ENCODE measurements around the gene PPP1R16B.

Gene PPP1R16B

DNA sequence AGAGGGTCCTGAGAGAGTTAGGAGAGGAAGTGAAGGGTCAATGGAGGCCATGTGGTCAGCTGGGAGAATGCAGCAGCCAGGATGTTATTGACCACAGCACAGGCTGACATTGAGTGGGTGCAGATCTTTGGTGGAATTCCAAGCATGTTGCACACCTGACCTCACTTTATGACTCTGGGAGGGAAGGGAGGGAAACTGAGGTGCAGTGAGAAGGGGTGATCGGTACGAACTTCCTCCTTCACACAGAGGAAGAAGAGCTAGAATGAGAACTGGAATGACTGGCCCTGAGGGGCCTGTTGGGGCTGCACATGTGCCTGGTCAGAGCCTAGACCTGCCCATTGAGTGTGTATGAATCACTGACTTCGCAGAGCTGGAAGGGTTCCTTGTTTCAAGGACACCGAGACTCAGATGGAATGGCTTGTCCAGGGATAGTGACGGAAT is 130.5 kb downstream of the PPP1R16B start:
- peak overlapping the region; percentile 31 for H3K27ac ChIP-seq (ENCODE audit: low read length)
- H3K9ac ChIP-seq (ENCODE audit: low read length in 2 of 2): no peak overlapping the region

DNA sequence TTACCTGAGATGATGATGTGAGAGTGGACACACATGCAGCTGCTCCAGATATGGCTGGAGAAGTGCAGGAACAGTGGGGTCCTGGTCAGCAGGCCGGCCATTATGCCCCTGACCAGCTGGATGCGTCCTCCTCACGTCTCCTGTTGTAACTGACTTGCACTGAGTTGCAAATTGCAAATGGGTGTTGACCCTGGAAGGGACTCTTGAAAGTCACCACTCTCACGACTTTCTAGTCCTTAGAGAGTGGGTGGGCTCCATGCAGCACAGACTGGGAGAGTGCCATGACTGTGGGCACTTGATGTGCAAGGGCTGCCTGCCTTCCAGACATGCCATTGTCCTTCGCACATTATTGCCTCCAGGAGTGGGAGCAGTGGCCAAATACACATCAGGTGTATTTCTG is 131.5 kb downstream of the PPP1R16B start:
- Histone ChIP-seq H3K9me3 (ENCODE audit: control insufficient read depth in 2 of 2, low read length in 2 of 2) (no peaks in the 10 kb centered on the region), H3K27ac (ENCODE audit: low read length) (peak overlapping the region; percentile 31), H3K36me3 (ENCODE audit: control insufficient read depth in 2 of 2, insufficient read depth in 2 of 2, low read length in 2 of 2) (peaks cover 10 to 44% of the 10 kb centered on the region in 2 donors), H3K27me3 (ENCODE audit: control insufficient read depth in 1 of 2, insufficient read depth in 2 of 2, low read length in 2 of 2) (no peaks in the 10 kb centered on the region), H3K4me3 (ENCODE audit: low read length in 2 of 2) (peak overlapping the region in 1 of 2 donors; percentile 3), H3K4me1 (ENCODE audit: control insufficient read depth, insufficient read depth, low read length) (peaks cover 44% of the 10 kb centered on the region), H3K9ac (ENCODE audit: low read length in 2 of 2) (no peak overlapping the region)

More for the DNA sequence above, 130.5 kb downstream of the PPP1R16B start:
- Histone ChIP-seq H3K36me3 (ENCODE audit: control insufficient read depth in 2 of 2, insufficient read depth in 2 of 2, low read length in 2 of 2) (peaks cover 7 to 38% of the 10 kb centered on the region in 2 donors), H3K9me3 (ENCODE audit: control insufficient read depth in 2 of 2, low read length in 2 of 2) (no peaks in the 10 kb centered on the region), H3K27me3 (ENCODE audit: control insufficient read depth in 1 of 2, insufficient read depth in 2 of 2, low read length in 2 of 2) (no peaks in the 10 kb centered on the region), H3K4me1 (ENCODE audit: control insufficient read depth, insufficient read depth, low read length) (peaks cover 53% of the 10 kb centered on the region), H3K4me3 (ENCODE audit: low read length in 2 of 2) (no peak overlapping the region)

DNA sequence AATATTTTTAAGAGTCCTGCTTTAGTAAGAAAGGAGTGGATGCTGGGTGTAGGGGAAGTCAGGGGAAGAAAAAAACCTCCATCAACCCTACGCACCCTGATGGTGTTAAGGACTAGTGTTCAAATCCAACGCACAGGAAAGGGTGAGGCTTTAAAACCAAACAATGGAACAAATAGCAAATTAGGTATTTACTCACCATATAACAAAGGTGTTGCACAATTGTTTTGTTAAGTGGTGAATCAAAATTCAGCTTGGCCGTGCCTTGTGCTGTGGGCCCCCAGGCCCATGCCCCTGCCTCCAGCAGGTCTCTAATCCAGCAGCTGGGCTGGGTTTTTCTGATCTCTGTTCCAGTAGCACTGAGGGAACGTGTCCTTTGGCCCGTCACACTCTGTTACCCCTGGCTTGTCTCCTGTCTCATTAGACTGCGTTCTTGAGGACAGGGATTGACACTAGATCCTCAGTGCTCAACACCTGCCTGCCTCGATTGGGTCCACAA is 132.5 kb downstream of the PPP1R16B start:
- Histone ChIP-seq H3K4me1 (ENCODE audit: control insufficient read depth, insufficient read depth, low read length) (peaks cover 34% of the 10 kb centered on the region), H3K27ac (ENCODE audit: low read length) (peak overlapping the region; percentile 24), H3K27me3 (ENCODE audit: control insufficient read depth in 1 of 2, insufficient read depth in 2 of 2, low read length in 2 of 2) (no peaks in the 10 kb centered on the region)

DNA sequence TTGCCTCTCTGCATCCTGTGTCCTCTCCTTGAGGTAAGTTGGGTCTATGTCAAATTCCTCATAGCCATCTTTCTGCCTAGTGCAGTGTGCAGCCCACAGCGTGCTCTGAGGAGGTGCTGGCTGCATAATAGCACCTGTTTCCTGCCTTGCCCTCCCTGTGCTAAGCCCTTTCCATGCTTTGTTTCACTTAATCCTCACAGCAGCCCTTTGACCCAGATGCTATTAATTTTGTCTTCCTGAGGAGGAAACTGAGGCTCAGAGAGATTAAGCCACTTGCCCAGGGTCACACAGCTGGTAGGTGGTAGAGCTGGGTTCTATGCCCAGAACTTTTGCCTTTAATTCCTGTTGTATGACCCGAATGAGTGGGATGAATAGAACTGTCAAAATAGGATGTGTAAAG is 134.2 kb downstream of the PPP1R16B start:
- H3K4me1 ChIP-seq (ENCODE audit: control insufficient read depth, insufficient read depth, low read length): peaks cover 28% of the 10 kb centered on the region
- H3K9ac ChIP-seq (ENCODE audit: low read length in 2 of 2): no peak overlapping the region
- H3K27ac ChIP-seq (ENCODE audit: low read length): peak overlapping the region; percentile 18
- no peaks in the 10 kb centered on the region for H3K9me3 ChIP-seq (ENCODE audit: control insufficient read depth in 2 of 2, low read length in 2 of 2)
- no peaks in the 10 kb centered on the region for H3K27me3 ChIP-seq (ENCODE audit: control insufficient read depth in 1 of 2, insufficient read depth in 2 of 2, low read length in 2 of 2)
- peaks cover 20 to 61% of the 10 kb centered on the region in 2 donors for H3K36me3 ChIP-seq (ENCODE audit: control insufficient read depth in 2 of 2, insufficient read depth in 2 of 2, low read length in 2 of 2)
- no peak overlapping the region for H3K4me3 ChIP-seq (ENCODE audit: low read length in 2 of 2)

More for the DNA sequence above, 132.5 kb downstream of the PPP1R16B start:
- H3K36me3 ChIP-seq (ENCODE audit: control insufficient read depth in 2 of 2, insufficient read depth in 2 of 2, low read length in 2 of 2): peaks cover 14 to 52% of the 10 kb centered on the region in 2 donors
- H3K9ac ChIP-seq (ENCODE audit: low read length in 2 of 2): no peak overlapping the region
- no peak overlapping the region for H3K4me3 ChIP-seq (ENCODE audit: low read length in 2 of 2)
- no peaks in the 10 kb centered on the region for H3K9me3 ChIP-seq (ENCODE audit: control insufficient read depth in 2 of 2, low read length in 2 of 2)

DNA sequence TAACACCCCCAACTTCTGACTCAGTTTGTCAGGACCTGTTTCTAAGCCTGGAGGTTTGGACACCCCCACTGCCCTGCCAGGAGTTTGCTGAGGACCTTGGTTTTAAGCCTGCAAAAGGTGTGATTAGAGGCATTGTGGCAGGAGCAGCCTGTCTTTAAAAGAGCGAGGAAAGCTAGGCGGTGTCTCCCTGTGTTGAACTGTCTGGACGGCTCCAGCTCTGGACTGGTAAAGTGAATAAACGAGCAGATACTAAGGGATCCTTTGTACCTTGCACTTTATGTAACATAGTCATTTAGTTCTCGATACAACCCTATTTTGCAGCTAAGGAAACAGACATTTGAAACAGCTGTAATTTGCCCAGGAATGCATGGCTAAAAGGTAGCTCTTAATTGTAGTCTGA is 135.1 kb downstream of the PPP1R16B start:
- Histone ChIP-seq H3K4me3 (ENCODE audit: low read length in 2 of 2) (no peak overlapping the region), H3K9me3 (ENCODE audit: control insufficient read depth in 2 of 2, low read length in 2 of 2) (no peaks in the 10 kb centered on the region), H3K27ac (ENCODE audit: low read length) (peak overlapping the region; percentile 3)

DNA sequence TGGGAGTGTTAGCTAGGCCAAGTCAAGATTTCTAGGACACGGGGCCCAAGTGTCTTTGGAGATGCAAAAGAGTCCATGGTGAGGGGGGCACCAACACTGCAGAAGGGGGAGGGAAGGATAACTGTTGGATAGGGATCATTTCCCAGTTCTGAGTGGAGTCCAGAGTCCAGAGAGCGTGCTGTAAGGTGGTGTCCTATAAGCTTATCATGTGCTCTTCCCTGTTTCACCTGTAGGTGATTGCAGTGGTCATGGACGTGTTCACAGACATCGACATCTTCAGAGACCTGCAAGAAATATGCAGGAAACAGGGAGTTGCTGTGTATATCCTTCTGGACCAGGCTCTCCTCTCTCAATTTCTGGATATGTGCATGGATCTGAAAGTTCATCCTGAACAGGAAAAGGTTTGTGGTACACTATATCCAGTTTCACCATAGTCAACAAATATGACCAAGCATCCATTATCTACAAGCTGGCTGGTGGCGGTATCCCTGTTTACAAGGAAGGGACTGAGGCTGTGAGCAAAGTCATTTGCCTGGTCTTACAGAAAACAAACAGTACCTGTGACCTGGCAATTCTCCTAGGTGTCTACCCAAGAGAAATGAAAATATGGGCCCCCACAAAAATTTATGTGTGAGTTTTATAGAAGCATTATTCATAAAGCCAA is 136.4 kb downstream of the PPP1R16B start:
- no peaks in the 10 kb centered on the region for H3K9me3 ChIP-seq (ENCODE audit: control insufficient read depth in 2 of 2, low read length in 2 of 2)
- H3K36me3 ChIP-seq (ENCODE audit: control insufficient read depth in 2 of 2, insufficient read depth in 2 of 2, low read length in 2 of 2): peaks cover 22 to 62% of the 10 kb centered on the region in 2 donors
- H3K9ac ChIP-seq (ENCODE audit: low read length in 2 of 2): no peak overlapping the region
- peak overlapping the region; percentile 11 for H3K27ac ChIP-seq (ENCODE audit: low read length)
- no peak overlapping the region for H3K4me3 ChIP-seq (ENCODE audit: low read length in 2 of 2)
- H3K27me3 ChIP-seq (ENCODE audit: control insufficient read depth in 1 of 2, insufficient read depth in 2 of 2, low read length in 2 of 2): no peaks in the 10 kb centered on the region
- peaks cover 20% of the 10 kb centered on the region for H3K4me1 ChIP-seq (ENCODE audit: control insufficient read depth, insufficient read depth, low read length)

More for the DNA sequence above, 135.1 kb downstream of the PPP1R16B start:
- peaks cover 28% of the 10 kb centered on the region for H3K4me1 ChIP-seq (ENCODE audit: control insufficient read depth, insufficient read depth, low read length)
- peak overlapping the region in 1 of 2 donors; percentile 36 for H3K9ac ChIP-seq (ENCODE audit: low read length in 2 of 2)
- H3K27me3 ChIP-seq (ENCODE audit: control insufficient read depth in 1 of 2, insufficient read depth in 2 of 2, low read length in 2 of 2): no peaks in the 10 kb centered on the region
- H3K36me3 ChIP-seq (ENCODE audit: control insufficient read depth in 2 of 2, insufficient read depth in 2 of 2, low read length in 2 of 2): peaks cover 20 to 65% of the 10 kb centered on the region in 2 donors

DNA sequence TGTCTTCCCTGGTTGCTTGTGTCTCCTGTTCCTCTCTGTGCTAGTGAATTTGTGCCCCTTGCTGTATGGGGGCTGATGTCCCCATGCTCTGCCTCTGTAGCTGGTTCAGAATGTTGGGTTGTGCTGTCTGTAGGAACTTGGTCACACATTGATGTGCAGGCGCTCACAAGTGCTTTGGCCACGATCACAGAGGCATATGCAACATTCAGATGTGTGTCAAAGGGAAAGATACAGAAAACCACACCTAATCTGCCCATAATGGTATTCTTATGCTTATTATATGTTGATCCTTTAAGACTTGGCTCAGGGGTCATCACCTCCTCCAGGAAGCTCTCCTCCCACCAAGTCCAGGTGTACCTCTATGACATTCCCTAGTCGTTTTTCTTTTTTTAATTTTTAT is 139.5 kb downstream of the PPP1R16B start:
- Histone ChIP-seq H3K36me3 (ENCODE audit: control insufficient read depth in 2 of 2, insufficient read depth in 2 of 2, low read length in 2 of 2) (peaks cover 38 to 58% of the 10 kb centered on the region in 2 donors), H3K27ac (ENCODE audit: low read length) (no peak overlapping the region), H3K9ac (ENCODE audit: low read length in 2 of 2) (no peak overlapping the region), H3K27me3 (ENCODE audit: control insufficient read depth in 1 of 2, insufficient read depth in 2 of 2, low read length in 2 of 2) (no peaks in the 10 kb centered on the region), H3K9me3 (ENCODE audit: control insufficient read depth in 2 of 2, low read length in 2 of 2) (no peaks in the 10 kb centered on the region), H3K4me1 (ENCODE audit: control insufficient read depth, insufficient read depth, low read length) (peaks cover 8% of the 10 kb centered on the region), H3K4me3 (ENCODE audit: low read length in 2 of 2) (no peak overlapping the region)

DNA sequence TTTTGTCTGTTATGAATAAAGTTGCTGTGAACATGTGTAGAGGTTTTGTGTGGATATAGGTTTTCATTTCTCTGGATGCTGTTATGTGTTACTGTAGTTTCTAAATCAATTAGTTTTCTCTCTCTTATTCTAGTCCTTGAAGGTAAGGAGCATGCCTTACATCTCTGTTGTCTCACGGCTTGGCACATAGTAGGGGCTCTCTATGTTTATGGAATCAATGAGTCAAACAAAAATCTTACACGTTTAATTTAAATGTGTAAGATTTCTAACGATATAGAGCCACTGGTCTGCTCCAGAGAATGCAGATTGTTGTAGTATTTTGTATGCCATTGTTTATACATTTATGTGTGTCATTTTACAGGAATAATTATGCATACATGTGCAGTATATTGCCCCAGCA is 141.3 kb downstream of the PPP1R16B start:
- H3K4me1 ChIP-seq (ENCODE audit: control insufficient read depth, insufficient read depth, low read length): no peaks in the 10 kb centered on the region
- H3K9ac ChIP-seq (ENCODE audit: low read length in 2 of 2): no peak overlapping the region
- no peaks in the 10 kb centered on the region for H3K27me3 ChIP-seq (ENCODE audit: control insufficient read depth in 1 of 2, insufficient read depth in 2 of 2, low read length in 2 of 2)
- no peaks in the 10 kb centered on the region for H3K9me3 ChIP-seq (ENCODE audit: control insufficient read depth in 2 of 2, low read length in 2 of 2)
- H3K4me3 ChIP-seq (ENCODE audit: low read length in 2 of 2): no peak overlapping the region
- H3K36me3 ChIP-seq (ENCODE audit: control insufficient read depth in 2 of 2, insufficient read depth in 2 of 2, low read length in 2 of 2): peaks cover 39 to 57% of the 10 kb centered on the region in 2 donors
- no peak overlapping the region for H3K27ac ChIP-seq (ENCODE audit: low read length)

DNA sequence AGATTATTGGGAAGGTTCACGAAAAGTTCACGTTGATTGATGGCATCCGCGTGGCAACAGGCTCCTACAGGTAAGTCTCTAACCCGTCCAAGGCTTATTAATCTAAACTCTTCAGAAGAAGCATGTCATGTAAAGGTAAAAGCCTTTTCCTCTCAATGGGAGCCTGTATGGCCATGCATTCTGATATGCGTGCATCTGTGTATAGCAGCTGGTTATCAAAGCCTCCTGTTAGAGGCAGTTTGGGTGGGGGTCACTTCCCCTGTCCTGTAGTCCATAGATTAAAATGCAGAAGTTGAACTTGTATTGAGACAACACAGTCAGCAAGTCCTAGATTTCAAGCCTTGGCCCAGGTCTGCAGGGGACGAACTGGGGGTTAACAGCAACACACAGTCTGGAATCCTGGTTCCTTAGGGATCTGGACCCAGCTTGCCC is 142.4 kb downstream of the PPP1R16B start:
- Histone ChIP-seq H3K36me3 (ENCODE audit: control insufficient read depth in 2 of 2, insufficient read depth in 2 of 2, low read length in 2 of 2) (peaks cover 38 to 54% of the 10 kb centered on the region in 2 donors), H3K4me1 (ENCODE audit: control insufficient read depth, insufficient read depth, low read length) (no peaks in the 10 kb centered on the region), H3K27me3 (ENCODE audit: control insufficient read depth in 1 of 2, insufficient read depth in 2 of 2, low read length in 2 of 2) (no peaks in the 10 kb centered on the region), H3K9ac (ENCODE audit: low read length in 2 of 2) (no peak overlapping the region), H3K27ac (ENCODE audit: low read length) (no peak overlapping the region), H3K9me3 (ENCODE audit: control insufficient read depth in 2 of 2, low read length in 2 of 2) (no peaks in the 10 kb centered on the region), H3K4me3 (ENCODE audit: low read length in 2 of 2) (no peak overlapping the region)

DNA sequence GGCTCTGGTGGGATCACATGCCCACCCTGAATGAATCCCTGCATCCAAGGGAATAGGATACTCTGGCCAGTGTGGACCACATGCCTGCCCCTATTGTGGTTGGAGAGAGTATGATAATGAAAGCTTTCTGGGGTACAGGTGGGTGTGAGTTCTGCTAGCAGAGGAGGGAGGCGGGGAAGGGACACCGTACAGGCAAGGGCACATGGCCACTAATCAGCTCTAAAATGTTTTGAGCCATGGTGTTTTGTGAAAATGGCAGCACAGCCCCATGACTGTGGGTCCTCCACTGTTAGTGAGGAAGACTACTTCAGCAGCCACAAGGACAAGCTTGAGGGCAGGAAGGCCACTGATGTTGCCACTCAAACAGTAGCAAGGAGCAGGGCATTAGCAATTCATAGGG is 144.8 kb downstream of the PPP1R16B start:
- peaks cover 37 to 48% of the 10 kb centered on the region in 2 donors for H3K36me3 ChIP-seq (ENCODE audit: control insufficient read depth in 2 of 2, insufficient read depth in 2 of 2, low read length in 2 of 2)
- no peaks in the 10 kb centered on the region for H3K4me1 ChIP-seq (ENCODE audit: control insufficient read depth, insufficient read depth, low read length)
- no peaks in the 10 kb centered on the region for H3K9me3 ChIP-seq (ENCODE audit: control insufficient read depth in 2 of 2, low read length in 2 of 2)
- H3K27ac ChIP-seq (ENCODE audit: low read length): peak overlapping the region; percentile 2
- no peaks in the 10 kb centered on the region for H3K27me3 ChIP-seq (ENCODE audit: control insufficient read depth in 1 of 2, insufficient read depth in 2 of 2, low read length in 2 of 2)
- H3K4me3 ChIP-seq (ENCODE audit: low read length in 2 of 2): no peak overlapping the region
- H3K9ac ChIP-seq (ENCODE audit: low read length in 2 of 2): no peak overlapping the region

DNA sequence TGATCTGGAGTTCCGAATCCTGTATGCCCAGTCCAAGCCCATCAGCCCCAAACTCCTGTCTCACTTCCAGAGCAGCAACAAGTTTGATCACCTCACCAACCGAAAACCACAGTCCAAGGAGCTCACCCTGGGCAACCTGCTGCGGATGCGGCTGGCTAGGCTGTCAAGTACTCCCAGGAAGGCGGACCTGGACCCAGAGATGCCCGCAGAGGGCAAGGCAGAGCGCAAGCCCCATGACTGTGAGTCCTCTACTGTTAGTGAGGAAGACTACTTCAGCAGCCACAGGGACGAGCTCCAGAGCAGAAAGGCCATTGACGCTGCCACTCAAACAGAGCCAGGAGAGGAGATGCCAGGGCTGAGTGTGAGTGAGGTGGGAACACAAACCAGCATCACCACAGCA is 146.1 kb downstream of the PPP1R16B start:
- Histone ChIP-seq H3K4me3 (ENCODE audit: low read length in 2 of 2) (no peak overlapping the region), H3K4me1 (ENCODE audit: control insufficient read depth, insufficient read depth, low read length) (no peaks in the 10 kb centered on the region), H3K9ac (ENCODE audit: low read length in 2 of 2) (no peak overlapping the region), H3K27me3 (ENCODE audit: control insufficient read depth in 1 of 2, insufficient read depth in 2 of 2, low read length in 2 of 2) (no peaks in the 10 kb centered on the region), H3K9me3 (ENCODE audit: control insufficient read depth in 2 of 2, low read length in 2 of 2) (no peaks in the 10 kb centered on the region), H3K27ac (ENCODE audit: low read length) (no peak overlapping the region), H3K36me3 (ENCODE audit: control insufficient read depth in 2 of 2, insufficient read depth in 2 of 2, low read length in 2 of 2) (peaks cover 35 to 47% of the 10 kb centered on the region in 2 donors)

All from stomach smooth muscle (tissue), 2 donors.